Liver (tissue), 9 donors: ENCODE data around the gene IKBKE. TPM values are rescaled to one million over a fixed set of nuclear protein-coding genes. Genes with fewer than 3 reads are reported as not detected.

Source experiments
- DNase-seq: peaks from one replicate; pipeline ENCODE4 v3.0.0-alpha.2; 2017; ENCODE audit warnings: low spot score
- H3K27ac ChIP-seq, 2 donors: one replicate each; pipeline ENCODE4 v1.7.0; 2013; ENCODE audit warnings: inconsistent platforms in 2 of 2, low read length in 2 of 2, control low read depth in 1 of 2, low read depth in 1 of 2, mild to moderate bottlenecking in 1 of 2
- H3K27me3 ChIP-seq, 4 donors: one replicate each; pipeline versions ENCODE4 v1.6.1 to v1.7.0; 2013; ENCODE audit warnings: low read length in 3 of 4, inconsistent platforms in 1 of 4, mild to moderate bottlenecking in 1 of 4, moderate library complexity in 1 of 4; ENCODE audit not compliant: control insufficient read depth in 4 of 4, insufficient read depth in 4 of 4
- H3K36me3 ChIP-seq, 4 donors: one replicate each; pipeline versions ENCODE4 v1.6.1 to v1.7.0; 2013; ENCODE audit warnings: low read length in 3 of 4, mild to moderate bottlenecking in 3 of 4, low read depth in 1 of 4, moderate library complexity in 1 of 4; ENCODE audit not compliant: control insufficient read depth in 4 of 4, insufficient read depth in 3 of 4
- H3K4me1 ChIP-seq, 4 donors: one replicate each; pipeline versions ENCODE4 v1.6.1 to v1.7.0; 2013; ENCODE audit warnings: low read length in 3 of 4, mild to moderate bottlenecking in 3 of 4, moderate library complexity in 1 of 4; ENCODE audit not compliant: control insufficient read depth in 4 of 4, insufficient read depth in 4 of 4
- H3K4me3 ChIP-seq, 3 donors: one replicate each; pipeline versions ENCODE4 v1.6.1 to v1.7.0; 2013; ENCODE audit warnings: low read length in 3 of 3, control low read depth in 1 of 3, low read depth in 1 of 3, mild to moderate bottlenecking in 1 of 3
- H3K9ac ChIP-seq, 2 donors: one replicate each; pipeline ENCODE4 v1.7.0; 2013; ENCODE audit warnings: low read length in 2 of 2, mild to moderate bottlenecking in 2 of 2, moderate library complexity in 2 of 2, control low read depth in 1 of 2, low read depth in 1 of 2
- H3K9me3 ChIP-seq, 4 donors: one replicate each; pipeline versions ENCODE4 v1.6.1 to v1.7.0; 2013; ENCODE audit warnings: low read length in 3 of 4; ENCODE audit not compliant: control insufficient read depth in 4 of 4
- ATF3 ChIP-seq: IDR thresholded peaks from 2 replicates; pipeline ENCODE4 v1.6.1; 2016; ENCODE audit warnings: antibody characterized with exemption
- CTCF ChIP-seq: fragments of 150-350 bp; IDR thresholded peaks from 2 replicates; pipeline ENCODE4 v1.5.1; 2017; ENCODE audit warnings: improper control_type of control experiment, low read depth, low read length; ENCODE audit not compliant: missing input control
- EGR1 ChIP-seq, 2 donors: IDR thresholded peaks; 2 replicates each; pipeline ENCODE4 v1.6.1; 2016 to 2018; ENCODE audit warnings: antibody characterized with exemption in 2 of 2, low read depth in 2 of 2
- FOXA1 ChIP-seq: IDR thresholded peaks from 2 replicates; pipeline ENCODE4 v1.6.1; 2016; ENCODE audit warnings: antibody characterized with exemption
- FOXA2 ChIP-seq: IDR thresholded peaks from 2 replicates; pipeline ENCODE4 v1.6.1; 2016; ENCODE audit warnings: antibody characterized with exemption
- GABPA ChIP-seq, 2 donors: IDR thresholded peaks in 1 of 2; conservative IDR thresholded peaks in 1 of 2; 2 replicates each; pipeline ENCODE4 v1.6.1; 2016; ENCODE audit warnings: antibody characterized with exemption in 2 of 2, mild to moderate bottlenecking in 1 of 2, moderate library complexity in 1 of 2
- HNF4A ChIP-seq, 2 donors: conservative IDR thresholded peaks; 2 replicates each; pipeline ENCODE4 v1.6.1; 2016; ENCODE audit warnings: antibody characterized with exemption in 2 of 2, mild to moderate bottlenecking in 2 of 2
- HNF4G ChIP-seq: IDR thresholded peaks from 2 replicates; pipeline ENCODE4 v1.6.1; 2016; ENCODE audit warnings: antibody characterized with exemption
- JUND ChIP-seq, 2 donors: IDR thresholded peaks; 2 replicates each; pipeline ENCODE4 v1.6.1; 2016; ENCODE audit warnings: antibody characterized with exemption in 2 of 2
- MAX ChIP-seq: IDR thresholded peaks from 2 replicates; pipeline ENCODE4 v1.6.1; 2016; ENCODE audit warnings: antibody characterized with exemption
- NR2F2 ChIP-seq: IDR thresholded peaks from 2 replicates; pipeline ENCODE4 v1.6.1; 2016; ENCODE audit warnings: antibody characterized with exemption
- RAD21 ChIP-seq, 2 donors: IDR thresholded peaks; 2 replicates each; pipeline ENCODE4 v1.6.1; 2016; ENCODE audit warnings: antibody characterized with exemption in 2 of 2, mild to moderate bottlenecking in 2 of 2
- REST ChIP-seq: IDR thresholded peaks from 2 replicates; pipeline ENCODE4 v1.6.1; 2016; ENCODE audit warnings: antibody characterized with exemption, mild to moderate bottlenecking
- RXRA ChIP-seq, 2 donors: IDR thresholded peaks; 2 replicates each; pipeline ENCODE4 v1.6.1; 2017 to 2018; ENCODE audit warnings: antibody characterized with exemption in 2 of 2, mild to moderate bottlenecking in 1 of 2
- SP1 ChIP-seq: IDR thresholded peaks from 2 replicates; pipeline ENCODE4 v1.6.1; 2018; ENCODE audit warnings: antibody characterized with exemption, mild to moderate bottlenecking
- TAF1 ChIP-seq: conservative IDR thresholded peaks from 2 replicates; pipeline ENCODE4 v1.6.1; 2016; ENCODE audit warnings: antibody characterized with exemption, mild to moderate bottlenecking
- YY1 ChIP-seq: IDR thresholded peaks from 2 replicates; pipeline ENCODE4 v1.6.1; 2016; ENCODE audit warnings: antibody characterized with exemption, mild to moderate bottlenecking
- ZBTB33 ChIP-seq: IDR thresholded peaks from 2 replicates; pipeline ENCODE4 v1.6.1; 2016; ENCODE audit warnings: antibody characterized with exemption
- WGBS: extraction: QIAGEN DNeasy Blood & Tissue Kit; methylation state at CpG from one replicate; pipeline ENCODE4 v1.1.7; 2013; 5-methylcytosine and 5-hydroxymethylcytosine counted together
- polyA plus RNA-seq, 2 donors: library from polyadenylated mRNA; stranded (reverse) in 1 of 2; unstranded in 1 of 2; fragments of 200-250 nt in 1 of 2; fragments of >200 nt in 1 of 2; fragmentation: Nextera tagmentation in 1 of 2; extraction: Ambion mirVana in 1 of 2; gene quantifications; one replicate each; pipeline versions ENCODE4 v1.2.1 to v1.2.3, GENCODE V29; 2013 to 2015
- total RNA-seq, 2 donors: library from RNA; depleted of rRNA; stranded (reverse); fragments of >200 nt; gene quantifications; one replicate each; pipeline ENCODE4 v1.2.3, GENCODE V29; 2014
- donor health status: healthy.
- donor health status: healthy.
- donor health status: healthy.
- donor health status: healthy.
- donor health status: healthy.

IKBKE gene
- total and polyA plus RNA-seq, 4 donors = 0.81 to 3.9 (median 1.5) TPM

GRCh38 chr1:206445116-206445515 is 25.2 kb upstream of the IKBKE start (continued):
- TF ChIP-seq GABPA (IDR thresholded peaks at IDR 0.05 in 1 of 2, conservative IDR thresholded peaks at IDR 0.05 in 1 of 2) = no peak

- Histone ChIP-seq H3K27me3 (no peaks in the 10 kb centered on the region), H3K9me3 (no peaks in the 10 kb centered on the region), H3K4me3 (no peak overlapping the region), H3K9ac (no peak overlapping the region), H3K4me1 (no peaks in the 10 kb centered on the region), H3K36me3 (peaks cover 0 to 39% (median 18%) of the 10 kb centered on the region in 4 donors), H3K27ac (no peak overlapping the region)
- WGBS = 98% methylated on average over 8 of the region's 8 CpGs
- no peak for DNase-seq
- TF ChIP-seq TAF1 (no peak), HNF4G (no peak), JUND (IDR thresholded peaks at IDR 0.05) (no peak)
Measured at GRCh38 chr1:206445911-206446356, 24.3 kb upstream of the IKBKE start.

- H3K27ac ChIP-seq = no peak overlapping the region
- H3K27me3 ChIP-seq = no peaks in the 10 kb centered on the region
- no peak for DNase-seq
- no peaks in the 10 kb centered on the region for H3K4me1 ChIP-seq
- no peak for TF ChIP-seq RAD21 (IDR thresholded peaks at IDR 0.05)
- no peak for TF ChIP-seq REST
- TF ChIP-seq SP1 = no peak
- TF ChIP-seq ZBTB33 = no peak
- TF ChIP-seq FOXA2 = no peak
- TF ChIP-seq NR2F2 = no peak
- TF ChIP-seq CTCF = no peak
- no peak for TF ChIP-seq MAX
- TF ChIP-seq EGR1 (IDR thresholded peaks at IDR 0.05; ENCODE audit: low read depth in 2 of 2) = no peak
- TF ChIP-seq ATF3 = no peak
- TF ChIP-seq YY1 = no peak
- no peak for TF ChIP-seq FOXA1
- no peak for TF ChIP-seq TAF1
- no peak for TF ChIP-seq GABPA (IDR thresholded peaks at IDR 0.05 in 1 of 2, conservative IDR thresholded peaks at IDR 0.05 in 1 of 2)
- no peak for TF ChIP-seq RXRA (IDR thresholded peaks at IDR 0.05)
- TF ChIP-seq HNF4G = no peak
- no peak for TF ChIP-seq JUND (IDR thresholded peaks at IDR 0.05)
- no peak for TF ChIP-seq HNF4A (conservative IDR thresholded peaks at IDR 0.05)
- no peak overlapping the region for H3K4me3 ChIP-seq
- no peaks in the 10 kb centered on the region for H3K9me3 ChIP-seq
- H3K9ac ChIP-seq = no peak overlapping the region
- peaks cover 2 to 42% (median 22%) of the 10 kb centered on the region in 4 donors for H3K36me3 ChIP-seq
- WGBS = 94% methylated on average over 11 of the region's 11 CpGs
Measured at GRCh38 chr1:206446688-206447421, 23.4 kb upstream of the IKBKE start.
